ENCODE results near the gene PCGF3.
"Not testable (repeated sequence)": the region's sequence is repeated elsewhere in the genome, so short reads cannot be mapped to it uniquely, and the experiment has no call there.

PCGF3 gene

DNA sequence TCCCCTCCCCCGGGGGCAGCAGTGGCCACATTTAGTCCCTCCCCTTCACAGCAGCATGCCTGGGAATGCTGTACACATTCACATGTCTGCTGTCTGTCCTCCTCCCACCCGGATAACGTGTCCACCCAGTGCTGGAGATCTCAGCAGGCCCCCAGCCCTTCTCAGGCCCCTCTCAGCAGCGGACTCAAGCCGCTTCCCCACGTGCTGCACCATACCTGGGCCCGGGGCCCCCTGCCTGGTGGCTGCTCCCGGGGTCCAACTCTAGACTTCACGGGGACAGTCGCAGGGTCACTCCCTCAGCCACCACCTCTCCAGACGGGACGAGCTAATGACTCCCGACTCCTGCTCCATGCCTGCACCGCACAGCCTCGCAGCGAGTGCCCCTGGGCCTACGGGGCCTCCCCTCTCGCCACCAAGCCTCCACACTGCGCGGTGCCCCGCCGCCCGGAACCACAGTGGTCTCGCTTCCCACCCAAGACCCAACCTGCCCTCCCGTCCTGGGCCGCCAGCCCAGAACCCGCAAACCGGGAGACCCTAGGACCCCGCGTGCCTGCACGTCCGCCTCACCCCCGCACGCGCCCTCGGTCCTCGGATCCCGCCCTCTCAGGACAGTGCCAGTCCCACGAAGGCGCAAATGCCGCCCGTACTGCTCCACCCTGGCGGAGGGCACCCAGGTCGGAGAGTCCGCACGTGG, 1.3 kb upstream of the PCGF3 start:
- no peak for DNase-seq (ENCODE audit: low spot score)

- no peak for DNase-seq (ENCODE audit: low spot score)
Observed at GRCh38 chr4:704971-705277, 708 bp upstream of the PCGF3 start.

- not testable (repeated sequence) for DNase-seq (ENCODE audit: low spot score)
Observed at GRCh38 chr4:706083-706633, 526 bp downstream of the PCGF3 start.

- no peak for DNase-seq (ENCODE audit: low spot score)
Observed at GRCh38 chr4:706834-707598, 1.4 kb downstream of the PCGF3 start.

DNA sequence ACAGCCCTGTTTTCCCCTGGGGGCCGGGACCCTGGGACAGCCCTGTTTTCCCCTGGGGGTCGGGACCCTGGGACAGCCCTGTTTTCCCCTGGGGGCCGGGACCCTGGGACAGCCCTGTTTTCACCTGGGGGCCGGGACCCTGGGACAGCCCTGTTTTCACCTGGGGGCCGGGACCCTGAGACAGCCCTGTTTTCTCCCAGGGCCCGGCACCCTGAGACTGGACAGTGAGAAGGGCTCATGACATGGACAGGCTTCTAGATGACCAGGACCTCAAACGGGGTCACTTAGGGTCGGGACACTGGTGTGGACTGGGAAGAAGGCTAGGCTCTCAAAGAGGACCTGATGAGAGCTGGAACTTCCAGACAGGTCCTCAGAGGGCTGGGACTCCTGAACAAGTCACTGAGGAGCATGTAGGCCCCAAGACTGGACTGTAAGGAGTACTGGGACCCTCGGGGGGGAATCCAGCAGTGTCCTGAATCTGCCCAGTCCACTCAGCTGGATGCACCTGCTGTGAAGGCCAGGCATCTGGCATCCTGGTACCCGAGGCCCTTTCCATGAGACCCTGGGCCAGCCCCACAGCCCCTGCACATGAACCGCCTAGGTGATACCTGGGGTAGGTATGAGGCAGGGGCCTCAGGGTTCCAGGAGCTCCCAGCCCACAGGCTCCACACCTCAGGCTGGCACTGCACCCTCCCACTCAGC, 2.4 kb downstream of the PCGF3 start:
- DNase-seq (ENCODE audit: low spot score): no peak

- DNase-seq (ENCODE audit: low spot score): no peak
Observed at GRCh38 chr4:708631-708933, 3.0 kb downstream of the PCGF3 start.

GRCh38 chr4:709348-709747, 3.7 kb downstream of the PCGF3 start:
- DNase-seq (ENCODE audit: low spot score): no peak

- no peak for DNase-seq (ENCODE audit: low spot score)
Observed at GRCh38 chr4:710116-710515, 4.5 kb downstream of the PCGF3 start.

DNA sequence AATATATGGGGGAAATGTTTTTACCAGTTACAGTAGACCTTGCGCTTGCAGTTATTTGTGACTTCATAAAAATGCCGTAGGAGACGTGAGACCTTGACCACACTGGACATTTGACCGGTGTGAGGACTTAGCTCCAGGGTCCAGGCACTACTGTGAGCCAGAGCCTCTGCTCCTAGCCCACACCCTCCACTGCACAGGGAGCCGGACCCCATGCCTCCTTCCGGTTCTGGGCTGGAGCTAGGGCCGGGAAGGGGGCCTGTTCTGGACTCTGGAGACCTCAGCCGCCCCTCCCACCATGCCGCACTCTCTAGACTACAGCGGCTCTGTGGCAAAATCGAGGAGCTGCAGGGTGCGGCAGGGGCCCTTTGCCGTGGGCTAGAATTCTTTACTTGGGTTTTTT, 5.3 kb downstream of the PCGF3 start:
- DNase-seq (ENCODE audit: low spot score): no peak

- DNase-seq (ENCODE audit: low spot score): no peak
Observed at GRCh38 chr4:712093-712492, 6.5 kb downstream of the PCGF3 start.

DNA sequence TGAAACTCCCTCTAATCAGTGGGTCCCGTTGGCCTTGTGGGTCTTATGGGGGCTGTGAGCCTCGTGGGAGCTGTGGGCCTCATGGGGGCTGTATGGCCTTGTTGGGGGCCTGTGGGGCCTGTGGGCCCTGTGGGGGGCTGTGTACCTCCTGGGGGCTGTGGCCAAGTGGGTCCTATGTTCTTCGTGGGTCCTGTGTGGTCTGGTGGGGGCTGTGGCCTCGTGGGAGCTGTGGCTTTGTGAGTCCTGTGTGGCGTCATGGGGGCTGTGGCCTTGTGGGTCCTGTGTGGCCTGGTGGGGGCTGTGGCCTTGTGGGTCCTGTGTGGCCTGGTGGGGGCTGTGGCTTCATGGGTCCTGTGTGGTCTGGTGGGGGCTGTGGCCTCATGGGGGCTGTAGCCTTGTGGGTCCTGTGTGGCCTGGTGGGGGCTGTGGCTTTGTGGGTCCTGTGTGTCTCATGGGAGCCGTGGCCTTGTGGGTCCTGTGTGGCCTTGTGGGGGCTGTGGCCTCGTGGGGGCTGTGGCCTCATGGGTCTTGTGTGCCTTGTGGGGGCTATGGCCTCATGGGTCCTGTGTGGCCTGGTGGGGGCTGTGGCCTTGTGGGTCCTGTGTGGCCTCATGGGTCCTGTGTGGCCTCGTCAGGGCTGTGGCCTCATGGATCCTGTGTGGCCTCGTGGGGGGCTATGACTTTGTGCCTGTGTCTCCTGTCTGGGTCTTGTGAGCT, 7.4 kb downstream of the PCGF3 start:
- DNase-seq (ENCODE audit: low spot score): no peak

GRCh38 chr4:714087-714486, 8.5 kb downstream of the PCGF3 start:
- no peak for DNase-seq (ENCODE audit: low spot score)

- no peak for DNase-seq (ENCODE audit: low spot score)
Observed at GRCh38 chr4:717601-718320, 12.1 kb downstream of the PCGF3 start.

DNA sequence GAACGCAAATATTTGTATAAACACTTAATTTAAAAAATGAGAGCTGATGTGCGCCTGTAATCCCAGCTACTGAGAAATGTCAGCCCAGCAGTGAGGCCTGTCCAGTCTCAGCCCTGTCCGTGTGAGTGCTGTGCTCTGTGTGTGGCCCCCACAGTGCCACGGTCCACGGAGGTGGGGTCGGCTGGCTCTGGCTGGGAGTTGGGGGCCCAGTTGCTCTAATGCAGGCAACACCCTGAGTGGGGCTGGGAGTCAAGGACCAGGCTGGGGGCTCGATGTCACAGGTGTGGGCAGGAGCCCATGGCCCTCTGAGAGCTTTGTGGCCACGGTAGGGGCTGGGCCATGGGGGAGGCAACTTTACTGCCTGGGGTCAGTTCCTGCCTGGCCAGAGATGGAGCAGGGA, 12.8 kb downstream of the PCGF3 start:
- no peak for DNase-seq (ENCODE audit: low spot score)

DNA sequence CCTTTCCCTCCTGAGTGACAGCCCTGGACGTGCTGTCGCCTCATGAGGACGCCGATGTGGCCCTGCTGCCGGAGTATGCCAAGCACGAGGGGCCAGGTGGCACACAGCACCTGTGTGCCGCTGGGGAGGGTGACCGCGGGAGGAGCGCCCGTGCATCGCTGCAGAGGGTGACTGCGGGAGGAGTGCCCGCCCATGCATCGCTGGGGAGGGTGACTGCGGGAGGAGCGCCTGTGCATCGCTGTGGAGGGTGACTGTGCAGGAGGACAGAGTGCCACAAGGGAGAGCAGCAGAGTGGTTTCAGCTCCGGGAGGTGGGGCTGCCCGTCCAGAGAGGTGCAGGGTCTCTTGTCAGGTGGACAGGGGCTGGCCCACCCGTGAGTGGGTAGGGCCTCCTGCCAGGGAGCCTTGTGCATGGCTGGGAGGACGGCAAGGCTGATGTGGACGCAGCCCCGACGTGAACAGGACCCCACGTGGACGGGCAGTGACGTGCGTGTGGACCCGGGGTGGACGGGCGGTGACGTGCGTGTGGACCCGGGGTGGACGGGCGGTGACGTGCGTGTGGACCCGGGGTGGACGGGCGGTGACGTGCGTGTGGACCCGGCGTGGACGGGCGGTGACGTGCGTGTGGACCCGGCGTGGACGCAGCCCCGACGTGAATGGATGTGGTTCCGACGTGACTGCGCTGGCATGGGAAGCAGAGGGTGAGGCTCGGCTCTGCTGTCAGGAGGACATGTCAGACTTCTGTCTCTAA, 14.7 kb downstream of the PCGF3 start:
- no peak for DNase-seq (ENCODE audit: low spot score)

DNA sequence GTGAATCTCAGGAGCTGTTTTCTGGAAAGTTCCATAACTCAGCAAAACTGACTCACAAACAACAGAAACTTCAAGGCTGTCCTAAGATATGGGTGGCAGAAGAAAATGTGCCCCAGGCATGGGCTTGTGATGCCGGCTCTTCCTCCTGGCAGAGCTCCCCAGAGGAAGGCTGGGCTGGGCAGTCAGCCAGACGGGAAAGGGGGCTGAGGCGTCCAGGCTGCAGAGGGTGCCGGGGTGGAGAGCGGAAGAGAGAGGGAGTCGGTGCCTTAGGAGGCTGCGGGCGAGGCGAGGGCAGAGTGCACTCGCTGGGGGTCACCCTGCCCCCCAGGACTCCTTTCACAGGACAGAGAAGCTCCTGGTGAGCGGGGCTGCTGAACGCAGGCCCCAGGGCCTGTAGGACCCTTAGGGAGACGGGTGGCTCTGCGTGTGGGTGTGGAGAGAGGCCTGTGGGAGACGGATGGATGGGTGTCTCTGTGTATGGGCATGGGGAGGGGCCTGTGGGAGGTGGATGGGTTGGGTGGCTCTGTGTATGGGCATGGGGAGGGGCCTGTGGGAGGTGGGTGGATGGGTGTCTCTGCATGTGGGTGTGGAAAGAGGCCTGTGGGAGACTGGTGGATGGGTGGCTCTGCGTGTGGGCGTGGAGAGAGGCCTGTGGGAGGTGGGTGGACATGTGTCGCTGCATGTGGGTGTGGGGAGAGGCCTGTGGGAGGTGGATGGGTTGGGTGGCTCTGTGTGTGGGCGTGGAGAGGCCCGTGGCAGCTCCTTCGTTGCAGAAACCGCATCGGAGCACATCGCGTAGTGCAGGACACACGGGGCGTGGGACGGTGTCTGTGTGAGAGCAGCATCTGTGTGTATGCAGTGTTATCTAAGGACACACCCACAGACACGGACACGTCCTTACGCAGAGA, 15.9 kb downstream of the PCGF3 start:
- DNase-seq (ENCODE audit: low spot score): no peak

DNA sequence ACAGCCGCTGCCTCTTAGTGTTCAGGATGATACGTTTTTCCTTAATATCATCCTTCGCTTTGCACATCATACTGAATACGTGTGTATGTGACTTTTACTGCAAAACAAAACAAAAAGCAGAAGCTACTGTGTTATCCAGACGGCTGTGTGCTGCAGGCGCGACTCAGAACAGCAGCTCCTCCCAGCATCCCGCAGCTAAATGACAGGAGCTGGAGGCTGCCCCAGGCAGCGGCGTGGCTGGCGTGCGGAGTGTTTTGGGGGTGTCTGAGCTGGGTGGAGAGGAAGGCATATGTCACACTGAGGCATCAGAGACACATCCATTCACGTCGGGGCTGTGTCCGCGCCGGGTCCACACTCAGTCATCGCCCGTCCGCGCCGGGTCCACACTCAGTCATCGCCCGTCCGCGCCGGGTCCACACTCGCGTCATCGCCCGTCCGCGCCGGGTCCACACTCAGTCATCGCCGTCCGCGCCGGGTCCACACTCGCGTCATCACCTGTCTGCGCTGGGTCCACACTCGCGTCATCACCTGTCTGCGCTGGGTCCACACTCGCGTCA, 16.6 kb downstream of the PCGF3 start:
- no peak for DNase-seq (ENCODE audit: low spot score)

DNA sequence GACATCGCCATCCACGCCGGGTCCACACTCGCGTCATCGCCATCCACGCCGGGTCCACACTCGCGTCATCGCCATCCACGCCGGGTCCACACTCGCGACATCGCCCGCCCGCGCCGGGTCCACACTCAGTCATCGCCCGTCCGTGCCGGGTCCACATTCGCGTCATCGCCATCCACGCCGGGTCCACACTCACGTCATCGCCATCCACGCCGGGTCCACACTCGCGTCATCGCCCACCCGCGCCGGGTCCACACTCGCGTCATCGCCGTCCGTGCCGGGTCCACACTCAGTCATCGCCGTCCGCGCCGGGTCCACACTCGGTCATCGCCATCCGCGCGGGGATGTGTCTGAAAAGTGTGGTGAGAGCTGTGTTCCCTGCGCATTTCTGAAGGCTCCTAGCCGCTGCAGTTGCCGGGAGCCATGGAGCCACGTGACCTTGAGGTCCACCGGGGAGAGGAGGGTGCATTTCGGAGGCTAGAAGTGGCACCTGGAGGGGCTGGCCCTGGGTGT, 17.3 kb downstream of the PCGF3 start:
- DNase-seq (ENCODE audit: low spot score): no peak

GRCh38 chr4:723751-724530, 18.3 kb downstream of the PCGF3 start:
- no peak for DNase-seq (ENCODE audit: low spot score)
